GM19397 (cell line): Measurements from ENCODE around the gene ARHGAP6.
A peak's percentile ranks its signal among the peaks of the same experiment; 100 is the strongest.
"Not testable (repeated sequence)": the region's sequence is repeated elsewhere in the genome, so short reads cannot be mapped to it uniquely, and the experiment has no call there.

ENCODE experiments used
- ATAC-seq: cut with Tn5 transposase; IDR thresholded peaks from one replicate; pipeline ENCODE4 v1.9.1; 2021; ENCODE audit warnings: mild to moderate bottlenecking, moderate library complexity; ENCODE audit not compliant: unreplicated experiment

Gene ARHGAP6

DNA sequence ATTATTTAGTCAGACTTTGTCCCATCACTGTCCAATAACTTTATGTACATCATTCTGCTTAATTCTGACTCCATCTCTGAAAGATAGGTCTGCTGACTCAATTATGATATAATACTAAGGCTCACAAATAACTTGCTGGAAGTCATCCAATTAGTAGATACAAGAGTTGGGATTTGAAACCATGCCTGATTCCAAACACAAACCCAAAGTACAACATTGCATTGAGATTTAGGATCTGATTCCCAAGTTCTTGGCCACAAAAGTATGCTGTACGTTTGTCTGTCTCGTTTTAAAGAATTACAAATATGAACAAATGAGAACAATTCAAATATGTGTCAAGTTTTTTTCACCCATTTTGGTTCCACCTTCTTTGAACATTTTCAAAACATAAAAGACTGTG lies 263.8 kb downstream of the ARHGAP6 start:
- ATAC-seq: no peak

DNA sequence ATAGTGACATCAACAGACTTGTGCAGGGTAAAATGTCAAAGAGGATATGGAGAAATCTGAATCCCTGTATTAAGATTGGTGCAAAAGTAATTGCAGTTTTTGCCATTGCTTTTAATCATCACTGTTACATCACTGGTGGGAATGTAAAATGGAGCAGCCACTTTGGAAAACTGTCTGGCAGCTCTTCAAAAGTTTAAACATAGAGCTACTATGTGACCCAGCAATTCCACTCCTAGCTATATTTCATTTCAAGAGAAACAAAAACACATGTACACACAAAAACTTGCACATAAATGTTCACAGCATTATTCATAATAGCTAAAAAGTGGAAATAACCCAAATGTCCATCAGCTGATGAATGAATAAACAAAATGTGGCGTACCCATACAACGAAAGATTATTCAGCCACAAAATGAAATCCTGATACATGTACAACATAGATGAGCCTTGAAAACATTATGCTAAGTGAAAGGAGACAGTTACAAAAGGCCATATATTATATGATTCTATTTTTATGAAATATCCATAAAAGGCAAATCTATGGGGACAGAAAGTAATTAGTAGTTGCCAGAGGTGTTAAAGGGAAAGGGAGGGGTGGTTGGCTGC lies 266.1 kb downstream of the ARHGAP6 start:
- no peak for ATAC-seq

DNA sequence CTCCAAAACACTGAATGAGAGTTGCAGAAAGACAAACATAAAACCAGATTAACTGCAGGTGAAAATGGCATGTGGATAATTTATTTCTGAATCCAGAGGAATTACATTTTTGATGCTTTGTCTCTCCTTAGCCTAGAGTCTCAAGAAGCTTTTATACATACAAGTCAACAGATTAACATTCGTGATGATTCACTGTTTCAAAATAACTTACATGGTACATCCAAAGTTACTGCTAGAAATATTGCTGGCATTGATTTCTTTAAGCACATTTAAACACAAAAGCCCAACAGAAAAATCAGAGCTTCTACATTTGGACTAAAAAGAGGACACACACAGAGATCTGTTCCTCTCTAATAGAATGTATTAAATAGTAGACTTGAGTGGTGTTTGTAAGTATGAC lies 266.9 kb downstream of the ARHGAP6 start:
- no peak for ATAC-seq

DNA sequence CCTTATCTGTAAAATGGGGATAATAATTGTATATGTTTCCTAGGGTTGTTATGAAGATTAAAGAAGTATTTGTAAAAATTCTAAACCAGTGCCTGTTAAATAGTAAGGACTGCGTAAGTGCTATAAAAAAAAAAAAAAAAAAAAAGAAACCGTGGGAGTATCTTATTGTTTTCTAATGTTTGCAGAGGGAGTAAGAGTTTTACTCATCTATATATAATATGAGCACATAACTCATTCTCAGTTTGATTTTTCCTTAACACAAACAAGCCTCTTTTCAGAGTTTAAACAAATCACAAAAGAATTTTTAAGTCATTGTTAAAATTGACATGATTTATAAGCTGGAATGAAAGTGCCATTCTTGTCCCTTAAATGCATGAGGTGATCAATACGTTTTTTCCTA lies 267.6 kb downstream of the ARHGAP6 start:
- ATAC-seq: no peak

DNA sequence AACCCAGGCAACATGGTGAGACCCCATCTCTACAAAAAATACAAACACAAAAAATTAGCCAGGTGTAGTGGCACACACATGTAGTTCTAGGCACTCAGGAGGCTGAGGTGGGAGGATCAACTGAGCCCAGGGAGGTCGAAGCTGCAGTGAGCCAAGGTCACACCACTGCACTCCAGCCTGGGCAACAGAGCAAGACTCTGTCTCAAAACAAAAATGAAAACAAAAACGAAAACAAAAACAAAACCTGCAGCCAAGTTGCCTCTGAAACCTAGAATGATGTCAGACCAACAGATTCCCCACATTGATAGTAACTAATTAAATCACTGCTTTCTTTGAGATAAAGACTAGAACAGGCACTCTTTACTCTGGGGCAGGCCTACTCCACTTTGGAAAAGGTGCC lies 268.0 kb downstream of the ARHGAP6 start:
- ATAC-seq: no peak

DNA sequence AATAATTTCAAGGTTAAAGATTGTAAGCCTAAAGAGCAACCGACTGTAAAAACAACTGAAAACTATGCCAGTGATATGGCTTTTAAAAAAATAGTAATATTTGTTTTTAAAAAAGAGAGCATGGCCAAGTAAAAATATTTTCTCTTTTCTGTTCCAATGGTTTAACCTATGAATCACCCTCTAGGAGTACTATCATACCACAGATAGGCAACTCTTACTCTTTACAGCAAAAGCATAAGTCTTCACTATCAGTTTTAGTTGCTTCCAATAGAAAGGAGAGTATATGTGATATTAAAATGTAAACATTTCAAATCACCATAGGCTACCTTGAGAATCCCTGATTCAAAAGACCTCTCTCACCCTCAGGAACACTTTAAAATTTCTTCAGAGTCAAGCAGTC lies 269.9 kb downstream of the ARHGAP6 start:
- no peak for ATAC-seq

DNA sequence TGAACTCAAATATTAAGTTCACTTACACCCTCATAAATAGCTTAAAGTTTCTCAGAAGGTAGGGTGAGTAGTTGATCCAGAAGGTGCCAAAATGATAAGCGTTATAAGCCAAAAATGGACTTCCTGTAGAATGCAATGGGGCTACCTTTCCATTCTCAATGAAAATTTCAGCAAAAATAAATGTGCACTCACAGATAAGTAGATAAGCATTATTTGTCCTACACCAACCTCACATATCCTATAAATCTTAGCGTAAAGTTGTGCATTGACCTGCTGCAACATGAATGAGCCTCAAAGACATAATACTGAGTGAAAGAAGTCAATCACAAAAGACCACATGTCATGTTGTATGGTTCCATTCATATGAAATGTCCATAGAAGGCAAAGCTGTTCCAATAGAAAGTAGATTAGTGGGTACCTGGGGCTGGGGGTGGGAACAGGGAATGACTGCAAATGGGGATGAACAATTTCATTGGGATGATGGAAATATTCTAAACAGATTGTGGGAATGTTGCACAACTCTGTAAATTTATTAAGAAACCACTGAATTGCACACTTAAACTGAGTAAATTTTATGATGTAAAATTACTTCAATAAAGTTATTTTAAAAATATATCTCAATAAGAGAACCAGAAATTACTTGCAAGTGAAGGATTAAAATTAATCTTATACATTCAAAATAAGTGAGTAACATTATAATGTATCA lies 271.6 kb downstream of the ARHGAP6 start:
- ATAC-seq: no peak

DNA sequence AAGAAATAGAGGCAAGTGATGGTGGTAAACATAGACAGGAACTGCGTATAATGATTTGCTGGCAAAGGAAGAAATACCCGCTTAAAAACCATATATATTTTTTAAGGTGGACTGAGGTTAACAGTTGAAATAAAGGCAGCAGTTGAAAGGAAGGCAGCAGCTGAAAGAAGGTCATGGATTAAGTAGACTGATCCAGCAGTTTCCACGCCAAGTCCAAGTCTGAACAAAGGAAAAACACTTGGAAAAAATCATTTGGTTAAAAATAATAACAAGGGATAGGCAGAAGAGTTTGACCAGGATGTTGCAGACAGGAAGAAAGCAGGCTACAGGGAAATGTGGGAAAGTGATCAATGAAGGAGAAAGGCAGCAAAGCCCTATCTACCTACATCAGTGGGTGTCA lies 278.9 kb downstream of the ARHGAP6 start:
- ATAC-seq: no peak

DNA sequence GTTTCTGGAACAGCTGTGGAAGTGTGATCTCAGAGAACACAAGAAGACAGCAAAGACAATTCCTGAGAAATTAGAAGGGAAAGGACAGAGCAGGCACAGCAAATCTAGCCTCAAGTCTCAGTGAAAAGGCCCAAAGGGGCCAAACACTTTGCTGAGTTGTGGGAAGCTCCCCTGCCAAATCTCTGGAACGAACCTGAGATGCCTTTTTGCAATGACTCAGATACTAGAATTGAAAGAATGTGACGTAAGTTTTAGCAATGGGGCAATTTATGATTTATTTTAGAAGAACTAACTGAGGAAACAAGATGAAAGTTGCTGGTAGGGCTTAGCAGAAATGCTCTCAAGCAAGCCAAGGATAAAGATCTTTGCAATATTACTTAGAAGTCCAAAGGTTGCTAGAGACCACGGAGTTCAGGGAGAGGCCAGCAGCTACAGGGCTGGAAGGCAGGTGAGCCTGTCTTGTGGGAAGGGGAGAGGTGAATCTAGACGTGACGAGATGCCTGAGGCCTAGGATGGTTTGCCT lies 279.7 kb downstream of the ARHGAP6 start:
- no peak for ATAC-seq

DNA sequence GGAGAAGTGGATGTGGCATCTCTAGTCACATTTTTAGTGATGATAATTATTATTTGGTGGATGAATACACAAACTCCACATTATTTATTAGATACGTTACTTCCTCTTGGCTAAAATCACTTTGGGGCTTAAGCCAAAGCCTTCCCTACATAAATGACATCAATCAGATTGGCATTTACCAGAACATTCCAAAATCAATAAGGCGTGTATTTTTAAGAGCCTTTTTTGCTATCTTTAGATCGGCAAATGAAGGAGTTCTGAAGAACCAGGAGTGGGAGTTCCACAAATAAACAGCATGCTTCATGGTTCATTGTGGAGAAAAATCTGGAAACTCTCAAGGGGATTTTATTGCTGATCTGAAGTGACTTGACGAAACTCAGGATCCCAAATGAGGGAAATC lies 282.8 kb downstream of the ARHGAP6 start:
- no peak for ATAC-seq

DNA sequence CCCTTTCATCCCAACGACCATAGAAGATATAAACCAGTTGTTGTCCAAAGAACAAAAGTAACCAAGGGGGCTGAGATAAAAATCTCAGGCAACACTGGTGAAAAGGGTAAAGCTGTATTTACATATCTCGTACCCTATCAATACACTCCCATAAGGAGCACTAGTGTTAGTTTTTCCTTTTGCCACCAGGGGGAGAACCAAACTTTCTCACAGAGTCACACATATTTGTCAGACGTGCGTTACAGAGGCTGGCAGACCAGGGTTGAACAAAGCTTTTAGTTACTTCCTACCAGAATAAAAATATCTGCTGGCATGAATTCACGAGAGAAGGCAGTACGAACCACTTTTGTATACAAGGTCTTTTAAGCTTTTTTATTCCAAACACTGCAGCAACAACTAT lies 284.3 kb downstream of the ARHGAP6 start:
- ATAC-seq: peak; percentile 82

DNA sequence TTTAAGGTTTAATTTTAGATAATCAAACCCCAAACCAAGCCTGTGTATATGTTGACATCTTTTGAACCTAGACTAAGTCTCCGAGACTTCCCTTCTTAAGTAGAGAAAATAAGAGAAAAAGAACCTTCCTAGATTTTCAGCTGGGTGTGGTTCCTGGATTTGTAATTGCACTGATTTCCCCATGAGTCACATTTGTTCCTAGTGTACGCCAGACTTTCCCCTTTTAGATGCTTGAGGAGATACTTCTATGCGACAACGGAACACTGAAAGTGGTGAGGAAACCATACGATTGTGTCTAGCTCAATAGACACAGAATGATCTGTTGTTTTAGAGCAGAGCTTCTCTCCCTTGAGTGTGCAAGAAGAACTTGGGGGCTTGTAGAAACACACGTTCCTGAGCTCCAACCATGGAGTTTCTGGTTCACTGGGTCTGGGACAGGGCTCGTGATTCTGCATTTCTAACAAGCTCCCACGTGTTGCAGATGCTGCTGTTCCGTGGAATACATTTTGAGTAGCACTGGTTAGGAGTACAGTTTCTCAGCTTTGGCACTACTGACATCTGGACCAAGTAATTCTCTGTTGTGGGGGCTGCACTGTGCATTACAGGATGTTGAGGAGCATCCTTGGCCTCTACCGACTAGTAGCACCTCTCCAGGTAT lies 285.4 kb downstream of the ARHGAP6 start:
- ATAC-seq: no peak

DNA sequence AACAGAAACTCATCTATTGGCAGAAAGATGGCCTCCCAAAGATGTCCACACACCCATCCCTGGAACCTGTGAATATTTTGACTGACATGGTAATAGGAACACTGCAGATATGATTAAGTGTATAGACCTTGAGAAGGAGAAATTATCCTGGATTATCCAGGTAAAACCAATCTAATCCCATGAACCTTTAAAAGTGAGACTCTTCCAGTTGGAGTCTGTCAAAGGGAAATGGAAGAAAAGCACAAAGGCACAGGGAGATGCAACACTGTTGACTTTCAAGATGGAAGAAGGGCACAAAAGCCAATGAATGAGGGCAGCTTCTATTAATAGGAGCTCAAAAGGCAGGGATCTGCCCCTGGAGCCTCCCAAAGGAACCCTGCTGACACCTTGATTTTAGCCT lies 289.6 kb downstream of the ARHGAP6 start:
- ATAC-seq: no peak

DNA sequence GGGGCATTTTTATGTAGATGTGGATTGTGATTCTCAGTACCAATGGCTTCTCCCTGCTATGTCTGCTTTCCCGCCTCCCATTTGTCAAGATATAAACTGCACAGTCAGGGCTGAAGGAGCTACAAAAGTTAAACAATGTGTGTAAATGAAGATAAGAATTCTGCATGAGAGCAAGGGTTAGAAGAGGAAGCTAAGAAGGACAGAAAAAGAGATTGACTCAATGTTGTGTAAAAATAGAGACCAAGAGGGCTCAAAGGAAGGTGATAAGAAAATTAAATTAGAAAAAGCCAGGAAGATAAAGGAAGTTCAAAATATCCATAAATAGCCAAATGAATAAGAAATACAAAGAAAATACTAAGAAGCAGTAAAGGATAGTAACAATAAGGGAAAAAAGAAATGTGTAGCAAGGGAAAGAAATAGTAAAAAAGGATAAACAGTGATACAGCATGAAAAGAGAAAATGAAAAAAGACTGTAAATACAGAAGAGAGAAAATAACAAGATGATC lies 290.1 kb downstream of the ARHGAP6 start:
- no peak for ATAC-seq

DNA sequence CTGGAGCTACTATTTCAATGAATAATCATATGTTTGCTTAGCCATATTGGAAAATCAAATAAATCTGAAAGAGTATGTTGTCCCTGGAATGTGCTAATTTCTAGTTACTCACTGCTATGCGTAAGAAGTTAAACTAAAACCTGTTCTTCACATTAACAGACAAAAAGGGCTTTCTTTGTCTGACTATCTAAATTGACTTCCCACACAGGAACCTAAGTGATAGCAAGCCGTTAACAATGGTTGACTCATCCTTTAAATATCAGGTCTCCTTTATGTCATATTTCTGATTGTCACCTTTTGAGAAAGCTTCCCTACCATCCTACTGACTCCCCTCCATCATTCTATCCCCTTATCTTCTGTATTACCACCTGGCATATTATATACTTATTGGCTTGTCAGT lies 291.1 kb downstream of the ARHGAP6 start:
- no peak for ATAC-seq

DNA sequence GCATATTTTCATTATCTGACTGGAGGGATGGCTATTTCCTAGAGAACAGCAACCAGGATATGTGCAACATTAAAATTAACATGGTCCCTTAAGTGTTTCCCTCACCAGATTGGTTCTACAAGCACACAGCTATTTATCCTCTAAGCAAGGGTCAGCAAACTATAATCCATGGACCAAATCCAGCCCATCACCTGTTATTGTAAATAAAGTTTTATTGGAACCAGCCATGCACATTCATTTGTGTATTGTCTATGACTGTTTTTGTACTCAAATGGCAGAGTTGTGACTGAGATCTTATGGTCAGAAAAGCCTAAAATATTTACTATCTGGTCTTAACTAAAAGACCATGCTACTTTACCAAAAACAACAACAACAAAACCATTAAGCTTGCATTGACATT lies 294.6 kb downstream of the ARHGAP6 start:
- ATAC-seq: no peak

DNA sequence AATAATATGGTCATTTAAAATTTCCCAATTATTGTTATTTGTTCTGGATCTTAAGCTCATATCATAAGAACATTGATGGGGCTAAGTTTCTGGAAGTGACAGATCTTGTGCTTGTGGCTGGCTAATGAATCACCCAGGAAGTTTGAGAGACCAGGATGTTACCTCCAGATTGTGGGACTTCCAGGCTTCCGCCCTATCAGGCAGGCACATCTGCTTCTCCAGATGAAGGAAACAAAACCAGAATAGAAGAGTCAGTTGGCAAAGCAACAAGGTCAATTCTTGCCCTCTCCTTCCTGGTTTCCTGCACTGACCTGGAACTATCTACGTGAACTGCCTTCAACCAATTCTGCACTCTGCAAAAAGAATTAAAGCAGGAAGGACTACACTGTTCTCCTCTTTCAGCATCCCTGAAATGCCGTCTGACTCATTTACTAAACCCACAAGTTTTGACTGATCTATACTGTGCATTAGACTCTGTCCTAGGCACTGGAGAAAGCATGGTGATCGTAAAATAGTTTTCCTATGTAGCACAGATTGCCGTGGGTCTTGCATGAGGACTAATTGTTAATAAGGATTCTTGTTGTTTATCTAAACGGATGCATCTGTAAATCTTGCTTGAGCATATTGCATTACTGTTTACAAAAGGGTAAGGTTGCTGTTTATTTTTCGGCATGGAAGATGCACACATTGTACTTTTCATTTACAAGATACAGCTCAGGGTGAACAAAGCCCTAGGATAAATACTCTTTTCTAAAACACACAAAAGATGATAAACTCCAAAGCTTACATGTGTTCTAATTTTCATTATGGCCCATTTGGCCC lies 297.9 kb downstream of the ARHGAP6 start:
- no peak for ATAC-seq

DNA sequence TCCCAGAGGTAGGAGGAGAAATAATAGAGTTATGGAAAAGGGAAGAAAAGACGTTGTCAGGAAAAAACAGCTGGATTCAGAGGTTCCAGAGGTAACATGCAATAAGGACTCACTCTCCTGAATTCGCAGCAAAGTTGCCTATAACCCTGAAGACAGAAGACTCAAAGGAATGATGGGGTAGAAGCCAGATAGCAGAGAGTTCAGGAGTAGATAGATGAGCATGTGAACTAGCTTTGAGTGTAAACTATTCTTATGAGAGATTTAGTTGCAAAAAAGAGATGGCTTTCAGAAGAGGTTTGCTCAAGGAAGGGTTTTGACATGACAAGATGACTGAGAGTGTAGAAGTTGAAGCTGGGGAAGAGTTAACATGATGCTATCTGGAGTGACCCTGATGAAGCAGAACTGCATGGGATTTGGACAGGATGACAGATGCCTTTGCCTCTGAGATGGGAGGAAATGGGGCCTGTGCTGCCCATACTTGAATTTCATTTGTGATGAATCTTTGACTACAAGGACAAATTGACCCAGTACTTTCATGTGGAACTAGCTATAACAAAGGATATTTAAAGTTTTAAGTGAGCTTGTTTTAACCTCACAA lies 298.6 kb downstream of the ARHGAP6 start:
- no peak for ATAC-seq

DNA sequence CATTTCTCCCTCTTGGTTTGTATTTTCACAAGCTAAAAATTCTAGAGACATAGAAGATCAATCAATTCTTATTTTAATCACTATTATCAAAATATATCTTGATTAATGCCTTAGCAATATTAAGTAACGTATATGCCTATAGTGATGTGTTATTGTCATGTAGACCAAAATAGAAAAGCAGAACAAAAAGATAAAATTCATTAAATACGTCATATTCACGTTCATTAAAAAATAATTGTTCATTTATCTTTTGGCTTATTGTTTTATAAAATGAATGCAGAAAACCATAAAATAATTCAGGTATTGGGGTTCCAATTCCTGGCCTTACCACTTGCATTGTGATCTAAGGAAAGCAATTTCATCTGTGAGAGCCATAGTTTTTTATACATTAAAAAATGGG lies 300.3 kb downstream of the ARHGAP6 start:
- ATAC-seq: no peak

DNA sequence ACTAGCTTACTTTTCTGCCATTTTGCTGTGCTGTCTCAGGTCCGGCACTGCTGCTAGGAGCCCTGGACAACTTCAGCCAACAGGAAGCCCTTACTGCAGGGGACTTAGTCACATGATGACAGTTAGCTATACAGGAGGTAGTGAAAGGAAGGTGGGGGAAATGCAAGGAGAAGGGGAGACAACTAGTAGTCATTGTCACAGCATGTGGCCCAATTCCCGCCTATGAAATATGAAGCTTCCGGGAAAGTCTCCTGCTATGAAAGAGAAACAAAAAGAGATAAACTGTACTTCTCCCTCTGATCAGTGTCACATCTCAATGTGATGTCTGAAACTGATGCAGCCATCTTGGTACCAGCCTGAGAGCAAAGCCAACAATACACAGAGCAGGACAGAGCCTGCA lies 300.9 kb downstream of the ARHGAP6 start:
- no peak for ATAC-seq

DNA sequence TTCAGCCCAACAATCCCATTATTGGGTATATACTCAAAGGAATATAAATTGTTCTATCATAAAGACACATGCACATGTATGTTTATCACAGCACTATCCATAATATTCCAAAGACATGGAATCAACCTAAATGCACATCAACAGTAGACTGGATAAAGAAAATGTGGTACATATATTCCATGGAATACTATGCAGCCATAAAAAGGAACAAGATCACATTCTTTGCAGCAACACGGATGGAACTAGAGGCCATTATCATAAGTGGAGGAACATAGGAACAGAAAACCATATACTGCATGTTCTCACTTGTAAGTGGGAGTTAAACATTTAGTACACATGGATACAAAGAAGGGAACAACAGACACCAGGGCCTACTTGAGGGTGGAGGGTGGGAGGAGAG lies 301.9 kb downstream of the ARHGAP6 start:
- ATAC-seq: not testable (repeated sequence)
